ENCODE measurements around the gene RASSF7. TPM values are rescaled to one million over a fixed set of nuclear protein-coding genes. Genes with fewer than 3 reads are reported as not detected.

RASSF7 gene
- total RNA-seq, 1 experiment from 2014 or later = 7.4 TPM

- DNase-seq (ENCODE audit: low read depth) = no peak
Measured at GRCh38 chr11:610146-610801, 49.5 kb downstream of the RASSF7 start.

DNA sequence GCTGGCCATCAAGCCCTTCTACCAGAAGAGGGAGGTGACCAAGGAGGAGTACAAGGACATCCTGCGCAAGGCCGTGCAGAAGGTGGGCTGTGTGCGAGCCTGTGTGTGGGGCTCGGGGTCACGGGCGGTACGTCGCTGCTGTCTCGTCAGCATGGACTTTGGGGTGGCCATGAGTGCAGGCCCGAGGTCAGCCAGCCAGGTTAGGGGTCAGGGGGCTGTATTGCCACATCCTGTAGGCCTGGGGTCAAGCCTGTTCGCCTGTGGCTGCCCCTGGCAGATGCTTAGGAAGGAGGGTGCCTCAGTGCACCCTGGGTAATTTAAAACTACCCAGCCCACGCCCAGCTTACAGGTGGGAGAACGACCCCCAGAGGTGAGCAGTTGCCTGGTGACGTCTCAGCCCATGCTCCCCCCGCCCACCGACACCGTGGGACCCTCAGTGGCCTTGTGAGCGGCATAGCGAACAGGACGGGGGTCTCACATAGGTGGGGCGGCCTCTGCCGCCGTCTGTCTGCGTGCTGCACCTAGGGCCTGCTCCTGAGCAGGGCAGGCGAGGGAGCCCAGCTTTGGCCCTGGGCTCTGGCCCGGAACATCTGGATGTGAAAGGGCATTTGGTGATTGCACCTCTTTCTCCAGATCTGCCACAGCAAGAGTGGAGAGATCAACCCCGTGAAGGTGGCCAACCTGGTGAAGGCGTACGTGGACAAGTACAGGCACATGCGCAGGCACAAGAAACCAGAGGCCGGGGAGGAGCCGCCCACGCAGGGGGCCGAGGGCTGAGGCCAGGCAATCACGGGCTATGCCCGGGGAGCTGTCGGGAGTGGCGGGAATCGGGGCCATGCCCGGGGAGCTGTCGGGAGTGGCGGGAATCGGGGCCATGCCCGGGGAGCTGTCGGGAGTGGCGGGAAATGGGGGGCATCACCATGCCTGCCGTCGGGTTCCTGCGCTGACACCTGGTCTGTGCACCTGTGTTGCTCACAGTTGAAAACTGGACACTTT is 50.5 kb downstream of the RASSF7 start:
- no peak for DNase-seq (ENCODE audit: low read depth)

DNA sequence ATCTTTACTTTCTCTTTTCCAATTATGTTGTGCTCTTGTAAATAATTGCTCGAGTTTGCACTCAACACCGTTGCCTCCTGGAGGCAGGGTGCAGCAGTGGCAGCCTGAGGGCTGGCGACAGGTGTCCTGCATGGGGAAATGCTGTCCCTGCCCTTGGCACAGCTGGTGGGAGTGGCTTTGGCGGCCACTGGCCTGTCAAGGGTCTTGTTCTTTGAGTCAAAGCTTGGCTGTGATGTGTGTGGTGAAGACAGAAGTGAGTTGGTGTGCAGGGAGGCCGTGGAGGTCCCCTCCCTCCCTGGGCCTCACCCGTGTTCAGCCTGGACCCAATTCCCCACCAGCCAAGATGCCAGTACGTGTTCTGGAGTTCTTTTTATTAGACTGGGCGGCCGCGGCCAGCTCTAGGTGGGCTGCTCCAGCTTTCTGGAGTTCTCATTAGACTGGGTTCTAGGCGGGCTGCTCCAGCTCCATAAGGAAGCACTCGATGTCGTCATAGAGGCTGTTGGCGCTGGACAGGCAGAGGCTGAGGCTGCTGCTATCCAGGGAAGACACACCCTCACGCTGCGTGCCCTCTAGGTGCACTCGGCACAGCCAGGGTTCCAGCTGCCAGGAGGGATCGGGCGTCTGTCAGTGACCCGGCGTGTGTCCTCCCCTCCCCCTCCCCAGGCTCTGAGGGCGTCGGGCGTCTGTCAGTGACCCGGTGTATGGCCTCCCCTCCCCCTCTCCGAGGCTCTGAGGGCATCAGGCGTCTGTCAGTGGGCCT is 51.6 kb downstream of the RASSF7 start:
- DNase-seq (ENCODE audit: low read depth) = no peak

DNA sequence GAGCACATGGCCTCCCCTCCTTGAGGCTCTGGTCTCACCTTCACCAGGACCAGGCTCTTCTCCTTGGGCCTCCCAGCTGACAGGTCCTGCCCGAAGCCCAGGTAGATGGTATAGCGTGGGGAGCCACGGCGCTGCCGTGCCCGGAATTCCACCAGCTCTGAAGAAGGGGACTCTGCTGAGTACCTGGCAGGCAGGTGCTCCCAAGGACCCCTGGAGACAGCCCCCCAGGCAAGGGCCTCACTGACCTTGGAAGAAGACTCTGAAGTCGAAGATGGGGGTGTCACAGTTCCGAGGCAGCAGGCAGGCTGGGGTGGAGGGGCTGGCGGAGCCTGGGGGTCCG is 52.2 kb downstream of the RASSF7 start:
- DNase-seq (ENCODE audit: low read depth) = no peak

DNA sequence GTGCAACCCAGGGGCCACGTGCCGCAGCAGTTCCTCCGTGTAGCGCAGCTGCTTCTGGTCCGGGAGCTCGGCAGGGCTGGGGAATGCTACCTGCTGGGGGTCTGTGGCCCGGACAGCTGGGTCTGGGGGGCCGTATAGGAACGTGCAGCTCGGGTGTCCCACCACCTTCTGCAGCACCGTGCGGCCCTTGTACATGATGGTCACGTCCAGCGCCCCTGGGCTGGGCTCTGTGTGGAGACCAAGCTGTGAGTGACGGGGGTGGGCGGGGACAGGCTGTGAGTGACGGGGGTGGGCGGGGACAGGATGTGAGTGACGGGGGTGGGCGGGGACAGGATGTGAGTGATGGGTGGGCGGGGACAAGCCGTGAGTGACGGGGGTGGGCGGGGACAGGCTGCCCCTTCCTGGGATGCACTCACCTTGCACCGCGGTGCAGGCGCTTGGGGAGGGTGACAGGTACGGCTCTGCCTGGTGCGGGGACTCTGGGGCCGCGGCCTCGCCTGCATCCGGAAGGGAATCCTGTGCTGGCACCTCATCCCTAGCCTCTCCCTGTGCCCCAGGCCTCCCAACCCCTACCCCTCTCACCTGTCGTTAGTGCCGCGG is 52.7 kb downstream of the RASSF7 start:
- DNase-seq (ENCODE audit: low read depth) = peak; percentile 30

Other genes starting within 250 kb of the RASSF7 start
- 13.6 and 14.3 TPM in 2 replicates for gene IFITM1, start 246.9 kb upstream of the RASSF7 start, total RNA-seq (2014; rRNA removed; shearing (Covaris generic))
- 102 and 111 TPM in 2 replicates for gene IFITM3, start 240.1 kb upstream of the RASSF7 start, total RNA-seq (2014; rRNA removed; shearing (Covaris generic))
- gene B4GALNT4, start 191.5 kb upstream of the RASSF7 start, total RNA-seq (2014; rRNA removed; shearing (Covaris generic)) = not detected in 2 replicates
- 0.84 and 2.9 TPM in 2 replicates for gene PKP3, start 166.8 kb upstream of the RASSF7 start, total RNA-seq (2014; rRNA removed; shearing (Covaris generic))
- 14.3 and 19.2 TPM in 2 replicates for gene SIGIRR, start 146.0 kb upstream of the RASSF7 start, total RNA-seq (2014; rRNA removed; shearing (Covaris generic))
- gene ANO9, start 119.0 kb upstream of the RASSF7 start, total RNA-seq (2014; rRNA removed; shearing (Covaris generic)) = not detected in 2 replicates
- 13.2 and 16.8 TPM in 2 replicates for gene PTDSS2, start 110.7 kb upstream of the RASSF7 start, total RNA-seq (2014; rRNA removed; shearing (Covaris generic))
- 147 and 167 TPM in 2 replicates for gene RNH1, start 53.7 kb upstream of the RASSF7 start, total RNA-seq (2014; rRNA removed; shearing (Covaris generic))
- gene HRAS, start 25.4 kb upstream of the RASSF7 start, total RNA-seq (2014; rRNA removed; shearing (Covaris generic)) = 65.8 and 81.1 TPM in 2 replicates
- 0.29 TPM in 1 of 2 replicates, not detected in the other for gene LRRC56, start 23.4 kb upstream of the RASSF7 start, total RNA-seq (2014; rRNA removed; shearing (Covaris generic))
- gene LMNTD2, start 232 bp upstream of the RASSF7 start, total RNA-seq (2014; rRNA removed; shearing (Covaris generic)) = 0.24 and 0.29 TPM in 2 replicates
- gene PHRF1, start 15.5 kb downstream of the RASSF7 start, total RNA-seq (2014; rRNA removed; shearing (Covaris generic)) = 12.5 and 14.8 TPM in 2 replicates
- 4.7 and 5.1 TPM in 2 replicates for gene IRF7, start 55.0 kb downstream of the RASSF7 start, total RNA-seq (2014; rRNA removed; shearing (Covaris generic))
- not detected in 2 replicates for gene CDHR5, start 64.0 kb downstream of the RASSF7 start, total RNA-seq (2014; rRNA removed; shearing (Covaris generic))
- not detected in 2 replicates for gene SCT, start 66.2 kb downstream of the RASSF7 start, total RNA-seq (2014; rRNA removed; shearing (Covaris generic))
- gene DRD4, start 76.3 kb downstream of the RASSF7 start, total RNA-seq (2014; rRNA removed; shearing (Covaris generic)) = not detected in 2 replicates
- 15.4 and 23.8 TPM in 2 replicates for gene DEAF1, start 134.3 kb downstream of the RASSF7 start, total RNA-seq (2014; rRNA removed; shearing (Covaris generic))
- 15.6 and 18.6 TPM in 2 replicates for gene TMEM80, start 134.8 kb downstream of the RASSF7 start, total RNA-seq (2014; rRNA removed; shearing (Covaris generic))
- gene EPS8L2, start 145.3 kb downstream of the RASSF7 start, total RNA-seq (2014; rRNA removed; shearing (Covaris generic)) = 3.4 and 5.7 TPM in 2 replicates
- gene TALDO1, start 186.5 kb downstream of the RASSF7 start, total RNA-seq (2014; rRNA removed; shearing (Covaris generic)) = 166 and 168 TPM in 2 replicates
- 19.8 and 23.5 TPM in 2 replicates for gene GATD1, start 216.5 kb downstream of the RASSF7 start, total RNA-seq (2014; rRNA removed; shearing (Covaris generic))
- 0.12 TPM in 1 of 2 replicates, not detected in the other for gene CEND1, start 229.1 kb downstream of the RASSF7 start, total RNA-seq (2014; rRNA removed; shearing (Covaris generic))
- gene SLC25A22, start 237.3 kb downstream of the RASSF7 start, total RNA-seq (2014; rRNA removed; shearing (Covaris generic)) = 9.5 and 12.7 TPM in 2 replicates
- gene PIDD1, start 244.3 kb downstream of the RASSF7 start, total RNA-seq (2014; rRNA removed; shearing (Covaris generic)) = 4.9 and 5.4 TPM in 2 replicates
- 886 and 920 TPM in 2 replicates for gene RPLP2, start 249.0 kb downstream of the RASSF7 start, total RNA-seq (2014; rRNA removed; shearing (Covaris generic))

Measured in RPMI7951 (cell line).